CD4-positive, alpha-beta memory T cell (primary cell): ENCODE data around the gene TMEM108. TPM values are rescaled to one million over a fixed set of nuclear protein-coding genes. Genes with fewer than 3 reads are reported as not detected.

ENCODE experiments used
- CTCF ChIA-PET: fragments of 350-600 bp; sonication (Branson Sonifier 250); formaldehyde crosslinking; loops from one replicate; lab custom pipeline; 2021; ENCODE audit warnings: inconsistent platforms; ENCODE audit not compliant: partially characterized antibody; lab: Charles Lee
- POLR2A ChIA-PET: fragments of 350-600 bp; sonication (Branson Sonifier 250); formaldehyde crosslinking; loops from one replicate; lab custom pipeline; 2021; ENCODE audit not compliant: partially characterized antibody; lab: Charles Lee
- DNase-seq, 5 donors: peaks; one replicate each; pipeline versions ENCODE4 v3.0.0 to v3.0.0-alpha.2; 2020 to 2022; ENCODE audit warnings: mixed read lengths in 1 of 5
- H3K27ac ChIP-seq: one replicate; pipeline ENCODE4 v1.7.0; 2013; ENCODE audit warnings: low read depth, low read length
- H3K27me3 ChIP-seq: 2 replicates; pipeline ENCODE4 v1.7.0; 2013; ENCODE audit warnings: mild to moderate bottlenecking, low read length, moderate library complexity; ENCODE audit not compliant: insufficient read depth
- H3K36me3 ChIP-seq: 2 replicates; pipeline ENCODE4 v1.7.0; 2013; ENCODE audit warnings: mild to moderate bottlenecking, low read length, moderate library complexity; ENCODE audit not compliant: insufficient read depth
- H3K4me1 ChIP-seq: 2 replicates; pipeline ENCODE4 v1.7.0; 2013; ENCODE audit warnings: mild to moderate bottlenecking, low read length, moderate library complexity; ENCODE audit not compliant: insufficient read depth
- H3K4me3 ChIP-seq, 2 donors: one replicate each; pipeline ENCODE4 v1.7.0; 2013; ENCODE audit warnings: low read length in 2 of 2, mild to moderate bottlenecking in 1 of 2
- H3K9me3 ChIP-seq, 2 donors: one replicate each; pipeline ENCODE4 v1.7.0; 2013; ENCODE audit warnings: low read length in 2 of 2, control low read depth in 1 of 2; ENCODE audit not compliant: control insufficient read depth in 1 of 2
- H3K27ac Mint-ChIP-seq, 7 donors: one replicate each; pipeline ENCODE4 v1.8.0; 2020 to 2021; ENCODE audit warnings: mixed read lengths in 7 of 7, mild to moderate bottlenecking in 6 of 7, inconsistent platforms in 3 of 7, moderate library complexity in 3 of 7
- H3K27me3 Mint-ChIP-seq, 2 donors: one replicate each; pipeline ENCODE4 v1.8.0; 2020 to 2021; ENCODE audit warnings: mixed read lengths in 2 of 2
- H3K36me3 Mint-ChIP-seq, 2 donors: one replicate each; pipeline ENCODE4 v1.8.0; 2020 to 2021; ENCODE audit warnings: mixed read lengths in 2 of 2, inconsistent platforms in 1 of 2, mild to moderate bottlenecking in 1 of 2
- H3K4me1 Mint-ChIP-seq, 4 donors: one replicate each; pipeline ENCODE4 v1.8.0; 2020 to 2021; ENCODE audit warnings: mixed read lengths in 4 of 4, mild to moderate bottlenecking in 1 of 4
- H3K4me3 Mint-ChIP-seq, 8 donors: one replicate each; pipeline ENCODE4 v1.8.0; 2020 to 2021; ENCODE audit warnings: mixed read lengths in 8 of 8, mild to moderate bottlenecking in 7 of 8, moderate library complexity in 6 of 8, inconsistent platforms in 3 of 8
- H3K9me3 Mint-ChIP-seq, 8 donors: one replicate each; pipeline ENCODE4 v1.8.0; 2020 to 2021; ENCODE audit warnings: mixed read lengths in 8 of 8, mild to moderate bottlenecking in 5 of 8, inconsistent platforms in 3 of 8, moderate library complexity in 1 of 8
- intact Hi-C: fragments of 100-400 bp; cut with micrococcal nuclease; formaldehyde crosslinking; loops from one replicate; pipeline ENCODE4 v1.15.1; 2023
- polyA plus RNA-seq, 2 donors: library from polyadenylated mRNA; unstranded; fragments of 300-500 nt; fragmentation: Illumina TruSeq; gene quantifications; one replicate each; pipeline ENCODE4 v1.2.3, GENCODE V29; 2021
- total RNA-seq, 2 experiments: library from RNA; stranded (reverse); gene quantifications; one replicate each; pipeline ENCODE4 v1.2.3, GENCODE V29; 2021

The TMEM108 gene
- total and polyA plus RNA-seq, 4 experiments from 2014 or later: not detected

- DNase-seq: no peak
- no peak overlapping the region for H3K27ac ChIP-seq
- H3K36me3 ChIP-seq: no peaks in the 10 kb centered on the region
- H3K27me3 Mint-ChIP-seq: no peaks in the 10 kb centered on the region
- H3K4me1 ChIP-seq: no peaks in the 10 kb centered on the region
- ChIA-PET CTCF (no interaction called here), POLR2A (no interaction called here)
- intact Hi-C loops: no loop called here
- H3K4me1 Mint-ChIP-seq: no peaks in the 10 kb centered on the region
- H3K27me3 ChIP-seq: no peaks in the 10 kb centered on the region
- H3K36me3 Mint-ChIP-seq: no peaks in the 10 kb centered on the region
- H3K27ac Mint-ChIP-seq: no peak overlapping the region
- no peak overlapping the region for H3K4me3 Mint-ChIP-seq
- no peak overlapping the region for H3K4me3 ChIP-seq
- H3K9me3 Mint-ChIP-seq: peaks cover 0 to 2% (median 0%) of the 10 kb centered on the region in 8 donors
- H3K9me3 ChIP-seq: no peaks in the 10 kb centered on the region
Measured at GRCh38 chr3:133113927-133114597, 75.9 kb downstream of the TMEM108 start.

GRCh38 chr3:133115176-133115575 is 77.0 kb downstream of the TMEM108 start:
- H3K27ac Mint-ChIP-seq: no peak overlapping the region
- intact Hi-C loops: no loop called here
- no peaks in the 10 kb centered on the region for H3K9me3 ChIP-seq
- peaks cover 0 to 2% (median 0%) of the 10 kb centered on the region in 8 donors for H3K9me3 Mint-ChIP-seq
- POLR2A ChIA-PET: no interaction called here
- no peaks in the 10 kb centered on the region for H3K36me3 ChIP-seq
- H3K4me3 ChIP-seq: no peak overlapping the region
- CTCF ChIA-PET: no interaction called here
- H3K36me3 Mint-ChIP-seq: no peaks in the 10 kb centered on the region
- H3K27me3 Mint-ChIP-seq: peaks cover 0 to 2% of the 10 kb centered on the region in 2 donors
- no peaks in the 10 kb centered on the region for H3K4me1 ChIP-seq
- no peaks in the 10 kb centered on the region for H3K27me3 ChIP-seq
- H3K27ac ChIP-seq: no peak overlapping the region
- no peak for DNase-seq
- no peaks in the 10 kb centered on the region for H3K4me1 Mint-ChIP-seq
- no peak overlapping the region for H3K4me3 Mint-ChIP-seq

- H3K27me3 Mint-ChIP-seq: peaks cover 2 to 5% of the 10 kb centered on the region in 2 donors
- no peaks in the 10 kb centered on the region for H3K36me3 ChIP-seq
- POLR2A ChIA-PET: no interaction called here
- H3K27ac ChIP-seq: no peak overlapping the region
- no peak overlapping the region for H3K4me3 Mint-ChIP-seq
- DNase-seq: no peak
- no peaks in the 10 kb centered on the region for H3K4me1 ChIP-seq
- intact Hi-C loops: no loop called here
- no peaks in the 10 kb centered on the region for H3K27me3 ChIP-seq
- no peaks in the 10 kb centered on the region for H3K9me3 ChIP-seq
- H3K27ac Mint-ChIP-seq: no peak overlapping the region
- no peaks in the 10 kb centered on the region for H3K4me1 Mint-ChIP-seq
- peaks cover 0 to 2% (median 0%) of the 10 kb centered on the region in 8 donors for H3K9me3 Mint-ChIP-seq
- H3K4me3 ChIP-seq: no peak overlapping the region
- CTCF ChIA-PET: no interaction called here
- H3K36me3 Mint-ChIP-seq: no peaks in the 10 kb centered on the region
Measured at GRCh38 chr3:133117342-133117741, 79.2 kb downstream of the TMEM108 start.

- no peaks in the 10 kb centered on the region for H3K27me3 ChIP-seq
- Mint-ChIP-seq H3K4me1 (no peaks in the 10 kb centered on the region), H3K9me3 (no peaks in the 10 kb centered on the region), H3K27me3 (peaks cover 2 to 5% of the 10 kb centered on the region in 2 donors), H3K36me3 (no peaks in the 10 kb centered on the region), H3K27ac (no peak overlapping the region), H3K4me3 (no peak overlapping the region)
- no peaks in the 10 kb centered on the region for H3K9me3 ChIP-seq
- CTCF ChIA-PET: no interaction called here
- H3K4me3 ChIP-seq: no peak overlapping the region
- H3K36me3 ChIP-seq: no peaks in the 10 kb centered on the region
- no peak for DNase-seq
- intact Hi-C loops: no loop called here
- POLR2A ChIA-PET: no interaction called here
- no peaks in the 10 kb centered on the region for H3K4me1 ChIP-seq
- no peak overlapping the region for H3K27ac ChIP-seq
Measured at GRCh38 chr3:133119176-133119575, 81.0 kb downstream of the TMEM108 start.

DNA sequence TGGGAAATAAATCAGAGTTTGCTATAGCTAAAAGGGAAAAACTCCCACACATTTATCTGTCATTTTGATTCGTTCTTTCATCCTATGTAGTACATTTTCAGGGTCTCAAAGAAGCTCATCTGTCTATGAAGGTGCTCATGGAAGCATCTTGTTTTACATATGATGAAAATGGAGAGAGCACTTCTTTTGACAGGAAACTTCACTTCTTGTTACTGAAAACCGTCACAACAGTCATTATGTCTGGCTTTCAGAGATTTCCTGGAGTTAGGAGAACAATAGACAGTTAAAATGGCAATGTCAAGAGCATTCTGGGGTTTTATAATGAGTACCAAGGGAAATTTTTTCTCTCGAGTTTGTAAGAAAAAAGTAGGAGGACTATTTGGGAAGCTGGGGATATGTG is 83.3 kb downstream of the TMEM108 start:
- H3K4me3 Mint-ChIP-seq: no peak overlapping the region
- H3K9me3 Mint-ChIP-seq: peaks cover 0 to 2% (median 0%) of the 10 kb centered on the region in 8 donors
- no peak overlapping the region for H3K4me3 ChIP-seq
- no peaks in the 10 kb centered on the region for H3K27me3 ChIP-seq
- intact Hi-C loops: no loop called here
- H3K36me3 ChIP-seq: no peaks in the 10 kb centered on the region
- DNase-seq: no peak
- H3K27ac ChIP-seq: no peak overlapping the region
- peaks cover 2 to 7% of the 10 kb centered on the region in 2 donors for H3K27me3 Mint-ChIP-seq
- CTCF ChIA-PET: no interaction called here
- POLR2A ChIA-PET: no interaction called here
- H3K27ac Mint-ChIP-seq: no peak overlapping the region
- H3K9me3 ChIP-seq: no peaks in the 10 kb centered on the region
- H3K36me3 Mint-ChIP-seq: no peaks in the 10 kb centered on the region
- peaks cover 0 to 2% (median 0%) of the 10 kb centered on the region in 4 donors for H3K4me1 Mint-ChIP-seq
- no peaks in the 10 kb centered on the region for H3K4me1 ChIP-seq

GRCh38 chr3:133123636-133124035 is 85.4 kb downstream of the TMEM108 start:
- DNase-seq: no peak
- H3K4me3 ChIP-seq: no peak overlapping the region
- H3K27ac ChIP-seq: no peak overlapping the region
- H3K36me3 Mint-ChIP-seq: no peaks in the 10 kb centered on the region
- H3K27me3 ChIP-seq: no peaks in the 10 kb centered on the region
- intact Hi-C loops: no loop called here
- no peaks in the 10 kb centered on the region for H3K4me1 ChIP-seq
- H3K27ac Mint-ChIP-seq: no peak overlapping the region
- H3K4me1 Mint-ChIP-seq: peaks cover 0 to 2% (median 0%) of the 10 kb centered on the region in 4 donors
- no peaks in the 10 kb centered on the region for H3K36me3 ChIP-seq
- H3K9me3 ChIP-seq: no peaks in the 10 kb centered on the region
- ChIA-PET POLR2A (no interaction called here), CTCF (no interaction called here)
- peaks cover 0 to 2% (median 0%) of the 10 kb centered on the region in 8 donors for H3K9me3 Mint-ChIP-seq
- peaks cover 2 to 7% of the 10 kb centered on the region in 2 donors for H3K27me3 Mint-ChIP-seq
- H3K4me3 Mint-ChIP-seq: no peak overlapping the region

GRCh38 chr3:133124511-133124910 is 86.3 kb downstream of the TMEM108 start:
- CTCF ChIA-PET: no interaction called here
- POLR2A ChIA-PET: no interaction called here
- peaks cover 0 to 2% (median 0%) of the 10 kb centered on the region in 4 donors for H3K4me1 Mint-ChIP-seq

More at GRCh38 chr3:133124511-133124910, 86.3 kb downstream of the TMEM108 start:
- DNase-seq: no peak
- Mint-ChIP-seq H3K27me3 (peaks cover 2 to 7% of the 10 kb centered on the region in 2 donors), H3K4me3 (no peak overlapping the region), H3K27ac (no peak overlapping the region), H3K9me3 (peaks cover 0 to 2% (median 0%) of the 10 kb centered on the region in 8 donors), H3K36me3 (no peaks in the 10 kb centered on the region)
- no peaks in the 10 kb centered on the region for H3K36me3 ChIP-seq
- no peaks in the 10 kb centered on the region for H3K9me3 ChIP-seq
- intact Hi-C loops: no loop called here
- no peaks in the 10 kb centered on the region for H3K27me3 ChIP-seq
- no peak overlapping the region for H3K27ac ChIP-seq
- H3K4me3 ChIP-seq: no peak overlapping the region
- no peaks in the 10 kb centered on the region for H3K4me1 ChIP-seq
